ENCODE results near the gene PC. TPM values are rescaled to one million over a fixed set of nuclear protein-coding genes. Genes with fewer than 3 reads are reported as not detected.

Gene PC
- total RNA-seq, 4 donors from 2014 or later, result 4.7 to 7.0 (median 5.6) TPM

DNA sequence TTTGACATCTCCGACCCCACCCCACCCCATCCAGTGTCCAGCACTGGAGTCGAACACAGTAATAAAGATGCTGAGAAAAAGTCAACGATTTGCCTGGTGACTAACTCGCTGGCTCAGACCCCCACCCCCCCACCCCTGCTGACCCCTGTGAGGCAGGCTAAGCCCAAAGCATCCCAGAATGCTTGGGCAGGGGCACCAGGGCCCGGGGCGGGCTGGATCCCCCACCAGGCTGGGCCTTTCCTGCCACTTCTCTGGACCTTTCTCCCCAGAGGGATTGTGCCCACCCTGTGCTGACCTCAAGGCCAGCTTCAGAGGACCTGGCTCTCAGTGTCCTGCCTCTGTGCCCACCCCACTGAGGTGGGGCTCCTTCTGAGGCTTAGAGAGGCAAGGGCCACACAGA lies 18.7 kb upstream of the PC start:
- ATAC-seq, result no peak
- peaks cover 16% of the 10 kb centered on the region for H3K27me3 ChIP-seq
- H3K27ac ChIP-seq, result no peak overlapping the region
- WGBS, 2 donors (ENCODE audit: low coverage in 1 of 2), result 86 to 100% methylated on average over 2 of the region's 6 CpGs
- H3K4me3 ChIP-seq, result no peak overlapping the region
- no peaks in the 10 kb centered on the region for H3K36me3 ChIP-seq
- TF ChIP-seq POLR2AphosphoS5 (IDR thresholded peaks at IDR 0.05) (no peak), POLR2A (IDR thresholded peaks at IDR 0.05) (no peak), EP300 (IDR thresholded peaks at IDR 0.05) (no peak)
- TF ChIP-seq, protein P1, sequence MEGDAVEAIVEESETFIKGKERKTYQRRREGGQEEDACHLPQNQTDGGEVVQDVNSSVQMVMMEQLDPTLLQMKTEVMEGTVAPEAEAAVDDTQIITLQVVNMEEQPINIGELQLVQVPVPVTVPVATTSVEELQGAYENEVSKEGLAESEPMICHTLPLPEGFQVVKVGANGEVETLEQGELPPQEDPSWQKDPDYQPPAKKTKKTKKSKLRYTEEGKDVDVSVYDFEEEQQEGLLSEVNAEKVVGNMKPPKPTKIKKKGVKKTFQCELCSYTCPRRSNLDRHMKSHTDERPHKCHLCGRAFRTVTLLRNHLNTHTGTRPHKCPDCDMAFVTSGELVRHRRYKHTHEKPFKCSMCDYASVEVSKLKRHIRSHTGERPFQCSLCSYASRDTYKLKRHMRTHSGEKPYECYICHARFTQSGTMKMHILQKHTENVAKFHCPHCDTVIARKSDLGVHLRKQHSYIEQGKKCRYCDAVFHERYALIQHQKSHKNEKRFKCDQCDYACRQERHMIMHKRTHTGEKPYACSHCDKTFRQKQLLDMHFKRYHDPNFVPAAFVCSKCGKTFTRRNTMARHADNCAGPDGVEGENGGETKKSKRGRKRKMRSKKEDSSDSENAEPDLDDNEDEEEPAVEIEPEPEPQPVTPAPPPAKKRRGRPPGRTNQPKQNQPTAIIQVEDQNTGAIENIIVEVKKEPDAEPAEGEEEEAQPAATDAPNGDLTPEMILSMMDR (IDR thresholded peaks at IDR 0.05), result no peak
- H3K9me3 ChIP-seq, result peaks cover 0 to 13% (median 0%) of the 10 kb centered on the region in 3 donors
- H3K4me1 ChIP-seq, result peaks cover 0 to 7% (median 0%) of the 10 kb centered on the region in 3 donors

- Histone ChIP-seq H3K4me3 (no peak overlapping the region), H3K9me3 (peaks cover 0 to 13% (median 0%) of the 10 kb centered on the region in 3 donors), H3K27ac (no peak overlapping the region), H3K36me3 (no peaks in the 10 kb centered on the region), H3K4me1 (no peaks in the 10 kb centered on the region), H3K27me3 (peaks cover 16% of the 10 kb centered on the region)
- ATAC-seq, result no peak
- WGBS, 2 donors (ENCODE audit: low coverage in 1 of 2), result 40 to 87% methylated on average over 3 of the region's 9 CpGs
- TF ChIP-seq, protein P1 (IDR thresholded peaks at IDR 0.05), result peak in 1 of 4 experiments; percentile 36
- no peak for TF ChIP-seq POLR2AphosphoS5 (IDR thresholded peaks at IDR 0.05)
Observed at GRCh38 chr11:66976028-66976467, 17.9 kb upstream of the PC start.

DNA sequence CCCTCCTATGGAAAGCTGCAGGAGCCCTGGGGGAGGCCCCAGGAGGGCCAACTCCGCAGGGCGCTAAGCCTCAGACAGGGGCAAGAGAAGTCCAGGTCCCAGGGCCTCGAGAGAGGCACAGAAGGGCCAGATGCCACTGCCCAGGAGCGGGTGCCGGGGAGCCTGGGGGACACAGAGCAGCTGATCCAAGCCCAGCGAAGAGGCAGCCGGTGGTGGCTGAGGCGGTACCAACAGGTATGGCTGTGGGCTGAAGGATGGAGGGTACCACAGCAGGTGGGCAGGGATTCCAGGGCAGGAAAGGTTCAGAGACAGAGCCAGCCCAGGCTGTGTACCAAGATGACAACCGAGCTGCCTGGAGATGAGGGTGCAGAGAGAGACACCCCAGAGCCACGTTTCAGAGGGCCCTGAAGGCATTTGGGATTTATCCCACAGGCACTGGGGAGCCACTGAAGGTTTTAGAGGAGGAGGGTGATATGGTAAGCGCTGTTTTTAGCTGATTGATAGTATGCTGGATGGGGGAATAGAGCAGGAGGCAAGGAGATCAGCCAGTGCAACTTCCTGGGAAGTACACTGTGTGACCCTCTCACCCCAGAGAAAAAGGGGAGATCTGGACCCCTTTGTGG lies 17.3 kb upstream of the PC start:
- Histone ChIP-seq H3K27ac (no peak overlapping the region), H3K27me3 (peaks cover 16% of the 10 kb centered on the region), H3K4me1 (no peaks in the 10 kb centered on the region), H3K9me3 (peaks cover 0 to 13% (median 0%) of the 10 kb centered on the region in 3 donors), H3K4me3 (no peak overlapping the region), H3K36me3 (no peaks in the 10 kb centered on the region)
- WGBS, 2 donors (ENCODE audit: low coverage in 1 of 2), result 70% methylated on average over 4 of the region's 11 CpGs; no CpG with 5 or more reads in 1 of the 2 donors
- TF ChIP-seq, protein P1 (IDR thresholded peaks at IDR 0.05), result no peak
- TF ChIP-seq POLR2AphosphoS5 (IDR thresholded peaks at IDR 0.05), result no peak
- no peak for ATAC-seq

DNA sequence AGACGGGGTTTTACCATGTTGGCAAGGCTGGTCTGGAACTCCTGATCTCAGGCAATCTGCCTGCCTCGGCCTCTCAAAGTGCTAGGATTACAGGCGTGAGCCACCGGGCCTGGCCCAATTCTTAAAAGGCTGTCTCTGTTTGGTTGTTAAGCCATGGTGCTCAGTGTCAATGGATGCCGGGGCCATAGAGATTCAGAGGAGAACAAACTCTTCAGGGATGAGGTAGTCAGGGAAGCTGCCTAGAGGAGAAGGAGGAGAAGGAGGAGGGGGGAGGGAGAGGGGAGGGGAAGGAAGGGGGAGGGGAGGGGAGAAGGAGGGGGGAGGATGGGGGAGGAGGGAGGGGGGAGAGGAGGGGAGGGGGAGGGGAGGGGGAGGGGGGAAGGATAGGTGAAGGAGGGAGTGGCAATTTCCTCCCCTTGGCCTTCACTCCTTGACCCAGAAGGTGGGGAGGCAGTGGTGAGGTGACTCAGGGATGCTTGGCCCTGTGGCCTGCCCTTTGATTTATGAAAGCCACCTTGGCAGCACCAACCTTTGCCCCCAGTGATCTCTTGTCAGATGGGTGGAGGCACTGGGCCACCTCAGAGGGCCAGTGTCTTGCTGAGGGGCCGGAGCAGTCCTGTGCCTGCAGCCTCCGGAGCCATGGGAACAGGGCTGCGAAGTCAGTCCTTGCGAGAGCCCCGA lies 16.7 kb upstream of the PC start, which contains the start of gene C11orf86:
C11orf86 (plus strand) TSS at position 581 of the 681 bp plus-strand sequence; CDS start at position 640, 59 bp downstream.
- WGBS, 2 donors (ENCODE audit: low coverage in 1 of 2), result 72 to 83% methylated on average over 3 to 4 of the region's 10 CpGs
- no peak for ATAC-seq
- H3K27me3 ChIP-seq, result peaks cover 16% of the 10 kb centered on the region
- TF ChIP-seq POLR2A (IDR thresholded peaks at IDR 0.05) (no peak), POLR2AphosphoS5 (IDR thresholded peaks at IDR 0.05) (no peak), EP300 (IDR thresholded peaks at IDR 0.05) (no peak)
- TF ChIP-seq, protein P1 (IDR thresholded peaks at IDR 0.05), result no peak
- peaks cover 0 to 13% (median 0%) of the 10 kb centered on the region in 3 donors for H3K9me3 ChIP-seq
- no peaks in the 10 kb centered on the region for H3K4me1 ChIP-seq
- no peak within 1 kb of the TSS for H3K4me3 ChIP-seq
- no peaks in the 10 kb centered on the region for H3K36me3 ChIP-seq
- H3K27ac ChIP-seq, result no peak within 1 kb of the TSS
